GM15510 (cell line): ENCODE measurements around the gene HIVEP3.

Source experiments
- POLR2A ChIP-seq: IDR thresholded peaks from 3 replicates; pipeline ENCODE4 v1.6.1; 2011; ENCODE audit warnings: borderline replicate concordance; ENCODE audit not compliant: insufficient read length; ENCODE audit errors: extremely low read depth

Gene HIVEP3

GRCh38 chr1:41655632-41656031 is 263.1 kb downstream of the HIVEP3 start:
- no peak for TF ChIP-seq POLR2A

GRCh38 chr1:41653574-41653973 is 265.1 kb downstream of the HIVEP3 start:
- no peak for TF ChIP-seq POLR2A

GRCh38 chr1:41652384-41653265 is 266.1 kb downstream of the HIVEP3 start:
- no peak for TF ChIP-seq POLR2A

GRCh38 chr1:41650028-41650880 is 268.5 kb downstream of the HIVEP3 start:
- TF ChIP-seq POLR2A, result no peak

- TF ChIP-seq POLR2A, result no peak
Measured at GRCh38 chr1:41649396-41650027, 269.2 kb downstream of the HIVEP3 start.

GRCh38 chr1:41648844-41649243 is 269.9 kb downstream of the HIVEP3 start:
- no peak for TF ChIP-seq POLR2A

GRCh38 chr1:41648230-41648629 is 270.5 kb downstream of the HIVEP3 start:
- no peak for TF ChIP-seq POLR2A

- no peak for TF ChIP-seq POLR2A
Measured at GRCh38 chr1:41647221-41648135, 271.2 kb downstream of the HIVEP3 start.

GRCh38 chr1:41646186-41646585 is 272.5 kb downstream of the HIVEP3 start:
- TF ChIP-seq POLR2A, result no peak

GRCh38 chr1:41645062-41645461 is 273.7 kb downstream of the HIVEP3 start:
- no peak for TF ChIP-seq POLR2A

- no peak for TF ChIP-seq POLR2A
Measured at GRCh38 chr1:41642922-41643821, 275.6 kb downstream of the HIVEP3 start.

GRCh38 chr1:41641941-41642527 is 276.7 kb downstream of the HIVEP3 start:
- no peak for TF ChIP-seq POLR2A

GRCh38 chr1:41641475-41641814 is 277.3 kb downstream of the HIVEP3 start:
- peak; percentile 23 for TF ChIP-seq POLR2A

- TF ChIP-seq POLR2A, result no peak
Measured at GRCh38 chr1:41640756-41641474, 277.8 kb downstream of the HIVEP3 start.
